ENCODE measurements around the gene XAF1. TPM values are rescaled to one million over a fixed set of nuclear protein-coding genes. Genes with fewer than 3 reads are reported as not detected.
"Not testable (repeated sequence)": the region's sequence is repeated elsewhere in the genome, so short reads cannot be mapped to it uniquely, and the experiment has no call there.

Gene XAF1
- polyA plus RNA-seq, 1 donor = 15.2 TPM

- no peak for DNase-seq
These were observed 44.7 kb downstream of the XAF1 start for GRCh38 chr17:6800422-6801027.

- no peak for DNase-seq
These were observed 55.7 kb downstream of the XAF1 start for GRCh38 chr17:6811510-6811909.

- no peak for DNase-seq
These were observed 56.4 kb downstream of the XAF1 start for GRCh38 chr17:6812295-6812694.

GRCh38 chr17:6815775-6816174 lies 59.9 kb downstream of the XAF1 start:
- no peak for DNase-seq

- not testable (repeated sequence) for DNase-seq
These were observed 60.5 kb downstream of the XAF1 start for GRCh38 chr17:6816368-6816767.

GRCh38 chr17:6818938-6819337 lies 63.1 kb downstream of the XAF1 start:
- no peak for DNase-seq

- DNase-seq = no peak
These were observed 67.2 kb downstream of the XAF1 start for GRCh38 chr17:6823011-6823442.

Other genes starting within 250 kb of the XAF1 start
- gene PITPNM3, start 199.5 kb upstream of the XAF1 start, polyA plus RNA-seq (ENCODE audit: insufficient read length) = 5.9 TPM
- 12.9 TPM for gene KIAA0753, start 115.3 kb upstream of the XAF1 start, polyA plus RNA-seq (ENCODE audit: insufficient read length)
- 39.6 TPM for gene TXNDC17, start 115.0 kb upstream of the XAF1 start, polyA plus RNA-seq (ENCODE audit: insufficient read length)
- gene MED31, start 104.4 kb upstream of the XAF1 start, polyA plus RNA-seq (ENCODE audit: insufficient read length) = 12.2 TPM
- 3.6 TPM for gene C17orf100, start 104.3 kb upstream of the XAF1 start, polyA plus RNA-seq (ENCODE audit: insufficient read length)
- gene SLC13A5, start 42.7 kb upstream of the XAF1 start, polyA plus RNA-seq (ENCODE audit: insufficient read length) = not detected
- not detected for gene FBXO39, start 20.2 kb downstream of the XAF1 start, polyA plus RNA-seq (ENCODE audit: insufficient read length)
- not detected for gene TEKT1, start 75.7 kb downstream of the XAF1 start, polyA plus RNA-seq (ENCODE audit: insufficient read length)
- 0.79 TPM for gene ALOX12, start 240.0 kb downstream of the XAF1 start, polyA plus RNA-seq (ENCODE audit: insufficient read length)

Data from hindlimb muscle (tissue), 1 donor.